ENCODE data around the gene PROCA1.

GRCh38 chr17:28738680-28739384 lies 27.1 kb upstream of the PROCA1 start:
- TF ChIP-seq, protein P1, sequence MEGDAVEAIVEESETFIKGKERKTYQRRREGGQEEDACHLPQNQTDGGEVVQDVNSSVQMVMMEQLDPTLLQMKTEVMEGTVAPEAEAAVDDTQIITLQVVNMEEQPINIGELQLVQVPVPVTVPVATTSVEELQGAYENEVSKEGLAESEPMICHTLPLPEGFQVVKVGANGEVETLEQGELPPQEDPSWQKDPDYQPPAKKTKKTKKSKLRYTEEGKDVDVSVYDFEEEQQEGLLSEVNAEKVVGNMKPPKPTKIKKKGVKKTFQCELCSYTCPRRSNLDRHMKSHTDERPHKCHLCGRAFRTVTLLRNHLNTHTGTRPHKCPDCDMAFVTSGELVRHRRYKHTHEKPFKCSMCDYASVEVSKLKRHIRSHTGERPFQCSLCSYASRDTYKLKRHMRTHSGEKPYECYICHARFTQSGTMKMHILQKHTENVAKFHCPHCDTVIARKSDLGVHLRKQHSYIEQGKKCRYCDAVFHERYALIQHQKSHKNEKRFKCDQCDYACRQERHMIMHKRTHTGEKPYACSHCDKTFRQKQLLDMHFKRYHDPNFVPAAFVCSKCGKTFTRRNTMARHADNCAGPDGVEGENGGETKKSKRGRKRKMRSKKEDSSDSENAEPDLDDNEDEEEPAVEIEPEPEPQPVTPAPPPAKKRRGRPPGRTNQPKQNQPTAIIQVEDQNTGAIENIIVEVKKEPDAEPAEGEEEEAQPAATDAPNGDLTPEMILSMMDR (conservative IDR thresholded peaks at IDR 0.05), result no peak
- no peak for TF ChIP-seq EZH2 (IDR thresholded peaks at IDR 0.05; ENCODE audit: low read depth)
